Measurements from ENCODE around the gene MXRA7. TPM values are rescaled to one million over a fixed set of nuclear protein-coding genes. Genes with fewer than 3 reads are reported as not detected.

MXRA7 gene
- total and polyA plus RNA-seq, 4 donors = 136 to 173 (median 161) TPM

- Histone ChIP-seq H3K4me3 (ENCODE audit: low read depth, low read length) (peak overlapping the region; percentile 87), H3K27ac (ENCODE audit: low read depth, low read length) (peak overlapping the region; percentile 90), H3K4me1 (ENCODE audit: control insufficient read depth, insufficient read depth, low read length) (peaks cover 12% of the 10 kb centered on the region), H3K9me3 (ENCODE audit: control insufficient read depth, insufficient read depth, low read length) (no peaks in the 10 kb centered on the region), H3K36me3 (ENCODE audit: control insufficient read depth, insufficient read depth, low read length) (peaks cover 5% of the 10 kb centered on the region), H3K27me3 (ENCODE audit: control insufficient read depth, insufficient read depth, low read length) (no peaks in the 10 kb centered on the region)
- no peak for DNase-seq (ENCODE audit: low read depth in 4 of 6, low spot score in 6 of 6)
- 0% methylated on average over 13 of the region's 19 CpGs for WGBS (ENCODE audit: insufficient coverage)
Observed at GRCh38 chr17:76671912-76672262, 38.9 kb downstream of the MXRA7 start.

DNA sequence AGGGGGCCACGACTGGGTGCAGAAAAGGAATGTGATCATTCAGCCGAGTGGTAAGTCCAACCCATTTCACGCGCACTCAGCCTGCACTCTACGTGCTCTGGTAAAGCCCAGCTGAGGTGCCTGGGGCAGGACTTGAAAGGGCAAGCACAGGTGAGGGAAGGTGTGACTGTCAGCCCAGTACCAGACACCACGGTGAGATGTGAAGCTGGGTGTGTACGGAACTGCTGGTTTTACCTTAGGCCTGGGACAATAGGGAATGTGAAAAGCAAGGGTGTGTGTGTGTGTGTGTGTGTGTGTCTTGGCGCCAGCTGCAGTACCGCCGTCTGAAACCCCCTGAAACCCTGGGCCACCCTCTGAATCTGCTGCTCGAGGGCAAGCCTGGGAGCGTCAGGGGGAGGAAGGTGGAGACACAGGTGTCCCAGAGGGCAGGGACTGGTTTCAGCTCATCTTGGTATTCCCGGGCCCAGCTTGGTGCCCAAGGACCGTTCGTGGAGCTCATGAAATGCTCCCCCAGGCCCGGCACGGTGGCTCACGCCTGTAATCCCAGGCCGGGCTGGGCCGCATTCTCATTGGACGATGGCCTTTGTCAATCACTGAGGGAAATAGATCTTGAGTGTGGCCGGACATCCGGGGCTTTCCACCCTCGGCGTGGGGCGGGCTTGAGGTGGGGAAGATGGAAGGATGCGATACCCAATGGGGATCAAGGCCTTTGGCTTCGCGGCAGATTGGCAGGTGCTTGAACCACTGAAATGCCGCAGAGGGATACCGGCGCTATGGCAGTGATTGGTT lies 39.4 kb downstream of the MXRA7 start:
- Histone ChIP-seq H3K4me1 (ENCODE audit: control insufficient read depth, insufficient read depth, low read length) (peaks cover 12% of the 10 kb centered on the region), H3K36me3 (ENCODE audit: control insufficient read depth, insufficient read depth, low read length) (peaks cover 5% of the 10 kb centered on the region), H3K4me3 (ENCODE audit: low read depth, low read length) (peak overlapping the region; percentile 87), H3K9me3 (ENCODE audit: control insufficient read depth, insufficient read depth, low read length) (no peaks in the 10 kb centered on the region), H3K27me3 (ENCODE audit: control insufficient read depth, insufficient read depth, low read length) (no peaks in the 10 kb centered on the region), H3K27ac (ENCODE audit: low read depth, low read length) (peak overlapping the region; percentile 90)
- DNase-seq (ENCODE audit: low read depth in 4 of 6, low spot score in 6 of 6) = peak; percentile 98 to 100 (median 100)
- 6% methylated on average over 32 of the region's 32 CpGs for WGBS (ENCODE audit: insufficient coverage)

DNA sequence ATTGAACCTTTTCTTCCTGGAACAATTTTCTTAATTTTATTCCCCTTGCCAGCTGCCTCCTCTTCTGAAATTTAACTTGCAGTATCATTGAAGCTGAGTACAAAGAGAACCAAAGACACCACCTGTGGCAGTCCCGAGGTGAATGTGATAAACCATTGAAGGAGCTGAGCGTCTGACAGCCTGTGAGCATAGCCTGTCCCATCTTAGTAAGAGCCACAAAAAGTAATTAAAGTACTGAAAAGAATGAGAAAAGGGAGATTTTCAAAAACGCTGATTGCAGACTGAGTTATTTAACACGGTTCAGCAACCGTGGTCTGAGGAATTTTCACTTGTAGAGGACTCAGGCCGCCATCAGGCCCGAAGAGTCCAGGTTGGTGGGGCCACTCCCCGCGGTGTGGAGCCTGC lies 40.0 kb downstream of the MXRA7 start:
- DNase-seq (ENCODE audit: low read depth in 4 of 6, low spot score in 6 of 6) = no peak
- Histone ChIP-seq H3K27ac (ENCODE audit: low read depth, low read length) (peak overlapping the region; percentile 81), H3K36me3 (ENCODE audit: control insufficient read depth, insufficient read depth, low read length) (peaks cover 5% of the 10 kb centered on the region), H3K9me3 (ENCODE audit: control insufficient read depth, insufficient read depth, low read length) (no peaks in the 10 kb centered on the region), H3K4me3 (ENCODE audit: low read depth, low read length) (no peak overlapping the region), H3K27me3 (ENCODE audit: control insufficient read depth, insufficient read depth, low read length) (no peaks in the 10 kb centered on the region), H3K4me1 (ENCODE audit: control insufficient read depth, insufficient read depth, low read length) (peaks cover 12% of the 10 kb centered on the region)
- 38% methylated on average over 9 of the region's 9 CpGs for WGBS (ENCODE audit: insufficient coverage)

GRCh38 chr17:76670020-76670717 lies 40.6 kb downstream of the MXRA7 start:
- H3K27me3 ChIP-seq (ENCODE audit: control insufficient read depth, insufficient read depth, low read length) = no peaks in the 10 kb centered on the region
- DNase-seq (ENCODE audit: low read depth in 4 of 6, low spot score in 6 of 6) = no peak
- H3K36me3 ChIP-seq (ENCODE audit: control insufficient read depth, insufficient read depth, low read length) = peaks cover 5% of the 10 kb centered on the region
- 93% methylated on average over 7 of the region's 9 CpGs for WGBS (ENCODE audit: insufficient coverage)
- H3K27ac ChIP-seq (ENCODE audit: low read depth, low read length) = peak overlapping the region; percentile 81
- no peaks in the 10 kb centered on the region for H3K9me3 ChIP-seq (ENCODE audit: control insufficient read depth, insufficient read depth, low read length)
- peaks cover 12% of the 10 kb centered on the region for H3K4me1 ChIP-seq (ENCODE audit: control insufficient read depth, insufficient read depth, low read length)
- no peak overlapping the region for H3K4me3 ChIP-seq (ENCODE audit: low read depth, low read length)

DNA sequence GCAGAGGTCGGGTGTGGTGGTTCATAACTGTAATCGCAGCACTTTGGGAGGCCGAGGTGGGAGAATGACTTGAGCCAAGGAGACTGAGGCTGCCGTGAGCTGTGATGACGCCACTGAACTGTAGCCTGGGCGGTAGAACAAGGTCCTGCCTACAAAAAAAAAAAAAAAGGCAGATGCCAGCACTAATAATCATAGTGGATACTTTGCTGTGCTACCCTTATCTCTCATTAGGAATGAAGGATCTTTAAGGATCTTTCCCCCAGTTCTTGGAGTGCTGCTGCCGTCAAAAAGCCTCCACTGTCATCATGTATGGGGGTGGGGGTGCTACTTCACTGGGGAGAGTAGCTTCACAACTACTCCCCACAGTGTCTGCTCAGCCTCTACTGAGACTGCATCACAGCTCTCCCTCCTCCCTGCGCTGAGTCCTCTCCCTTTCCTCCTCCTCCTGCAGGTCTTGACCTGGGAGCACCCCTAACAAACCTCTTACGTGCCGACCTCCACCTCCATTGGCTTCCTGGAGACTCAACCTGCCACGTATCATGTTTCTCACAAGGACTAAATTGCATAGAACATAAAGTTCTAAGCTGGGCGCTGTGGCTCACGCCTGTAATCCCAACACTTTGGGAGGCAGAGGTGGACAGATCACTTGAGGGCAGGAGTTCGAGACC lies 42.8 kb downstream of the MXRA7 start:
- Histone ChIP-seq H3K9me3 (ENCODE audit: control insufficient read depth, insufficient read depth, low read length) (no peaks in the 10 kb centered on the region), H3K27ac (ENCODE audit: low read depth, low read length) (no peak overlapping the region), H3K4me3 (ENCODE audit: low read depth, low read length) (no peak overlapping the region), H3K27me3 (ENCODE audit: control insufficient read depth, insufficient read depth, low read length) (no peaks in the 10 kb centered on the region), H3K36me3 (ENCODE audit: control insufficient read depth, insufficient read depth, low read length) (no peaks in the 10 kb centered on the region), H3K4me1 (ENCODE audit: control insufficient read depth, insufficient read depth, low read length) (peaks cover 9% of the 10 kb centered on the region)
- WGBS (ENCODE audit: insufficient coverage) = 89% methylated on average over 9 of the region's 14 CpGs
- no peak for DNase-seq (ENCODE audit: low read depth in 4 of 6, low spot score in 6 of 6)

DNA sequence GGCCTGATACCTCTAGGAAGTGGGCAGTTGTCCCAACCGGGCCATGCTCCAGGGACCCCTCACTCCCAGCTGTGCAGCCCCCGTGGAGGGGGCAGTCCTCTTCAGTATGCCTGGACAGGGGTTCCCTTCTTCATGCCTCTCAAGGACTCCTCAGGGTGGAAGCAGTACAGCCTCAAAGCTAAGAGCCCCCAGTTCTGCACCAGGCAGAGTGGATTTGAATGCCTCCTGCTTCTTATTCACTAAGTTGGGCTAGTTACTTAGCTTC lies 43.3 kb downstream of the MXRA7 start:
- Histone ChIP-seq H3K36me3 (ENCODE audit: control insufficient read depth, insufficient read depth, low read length) (no peaks in the 10 kb centered on the region), H3K9me3 (ENCODE audit: control insufficient read depth, insufficient read depth, low read length) (no peaks in the 10 kb centered on the region), H3K27ac (ENCODE audit: low read depth, low read length) (no peak overlapping the region), H3K27me3 (ENCODE audit: control insufficient read depth, insufficient read depth, low read length) (no peaks in the 10 kb centered on the region), H3K4me3 (ENCODE audit: low read depth, low read length) (no peak overlapping the region), H3K4me1 (ENCODE audit: control insufficient read depth, insufficient read depth, low read length) (peaks cover 9% of the 10 kb centered on the region)
- DNase-seq (ENCODE audit: low read depth in 4 of 6, low spot score in 6 of 6) = no peak
- WGBS (ENCODE audit: insufficient coverage) = 38% methylated on average over 2 of the region's 2 CpGs

- WGBS (ENCODE audit: insufficient coverage) = 100% methylated on average over 1 of the region's 3 CpGs
- Histone ChIP-seq H3K27me3 (ENCODE audit: control insufficient read depth, insufficient read depth, low read length) (no peaks in the 10 kb centered on the region), H3K9me3 (ENCODE audit: control insufficient read depth, insufficient read depth, low read length) (no peaks in the 10 kb centered on the region), H3K36me3 (ENCODE audit: control insufficient read depth, insufficient read depth, low read length) (no peaks in the 10 kb centered on the region), H3K4me1 (ENCODE audit: control insufficient read depth, insufficient read depth, low read length) (no peaks in the 10 kb centered on the region), H3K4me3 (ENCODE audit: low read depth, low read length) (no peak overlapping the region), H3K27ac (ENCODE audit: low read depth, low read length) (no peak overlapping the region)
- no peak for DNase-seq (ENCODE audit: low read depth in 4 of 6, low spot score in 6 of 6)
Observed at GRCh38 chr17:76660656-76661042, 50.1 kb downstream of the MXRA7 start.

DNA sequence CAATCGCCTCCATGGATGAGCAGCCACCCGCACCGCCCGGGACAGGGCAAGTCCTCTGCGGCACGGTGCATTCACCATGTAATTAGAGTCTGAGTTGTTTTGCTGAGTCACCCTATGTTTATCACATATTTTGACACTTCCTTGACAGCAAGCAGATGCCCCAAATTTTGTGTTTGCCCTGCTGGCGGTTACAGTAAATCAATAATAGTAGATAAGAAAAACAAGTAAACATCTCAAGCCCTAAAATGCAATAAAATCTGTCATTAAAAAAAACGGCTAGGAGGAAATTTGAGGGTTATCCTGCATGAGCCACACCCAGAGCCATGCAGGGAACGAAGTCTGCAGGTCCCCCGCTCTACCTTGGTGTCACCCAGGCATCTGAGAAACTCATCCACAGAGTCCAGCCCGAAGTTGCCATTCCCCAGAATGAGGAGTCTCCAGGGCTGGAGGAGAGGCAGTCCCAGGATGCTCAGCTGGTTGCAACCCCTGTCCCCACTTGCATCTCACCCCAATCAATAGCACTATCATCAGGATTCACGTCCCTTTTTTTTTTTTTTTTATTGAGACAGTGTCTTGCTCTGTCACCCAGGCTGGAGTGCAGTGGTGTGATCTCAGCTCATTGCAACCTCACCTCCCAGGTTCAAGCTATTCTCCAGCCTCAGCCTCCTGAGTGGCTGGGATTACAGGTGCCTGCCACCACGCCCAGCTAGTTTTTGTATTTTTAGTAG lies 50.7 kb downstream of the MXRA7 start:
- no peaks in the 10 kb centered on the region for H3K36me3 ChIP-seq (ENCODE audit: control insufficient read depth, insufficient read depth, low read length)
- DNase-seq (ENCODE audit: low read depth in 4 of 6, low spot score in 6 of 6) = no peak
- H3K4me1 ChIP-seq (ENCODE audit: control insufficient read depth, insufficient read depth, low read length) = no peaks in the 10 kb centered on the region
- 58% methylated on average over 8 of the region's 13 CpGs for WGBS (ENCODE audit: insufficient coverage)
- H3K9me3 ChIP-seq (ENCODE audit: control insufficient read depth, insufficient read depth, low read length) = no peaks in the 10 kb centered on the region
- no peaks in the 10 kb centered on the region for H3K27me3 ChIP-seq (ENCODE audit: control insufficient read depth, insufficient read depth, low read length)
- no peak overlapping the region for H3K27ac ChIP-seq (ENCODE audit: low read depth, low read length)
- H3K4me3 ChIP-seq (ENCODE audit: low read depth, low read length) = no peak overlapping the region

DNA sequence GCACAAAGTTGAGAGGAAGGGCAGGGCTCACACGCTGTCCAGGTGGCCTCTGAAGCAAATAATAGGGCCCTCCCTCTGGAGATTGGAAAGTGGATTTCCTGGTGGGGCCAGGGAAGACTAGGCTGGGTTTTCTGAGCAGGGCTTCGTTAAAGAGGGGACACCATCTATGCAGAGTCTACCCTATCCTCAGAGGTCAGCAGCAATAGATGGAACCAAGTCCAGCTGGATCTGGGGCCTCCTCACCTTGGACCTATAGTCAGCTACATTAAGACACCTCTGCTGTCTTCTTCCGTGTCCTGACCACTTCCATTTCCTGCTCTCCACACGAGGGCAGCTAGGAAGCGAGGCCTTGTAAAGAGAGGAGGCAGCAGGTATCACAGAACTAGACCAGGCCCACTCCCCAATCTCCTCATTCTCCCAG lies 52.5 kb downstream of the MXRA7 start:
- H3K36me3 ChIP-seq (ENCODE audit: control insufficient read depth, insufficient read depth, low read length) = no peaks in the 10 kb centered on the region
- DNase-seq (ENCODE audit: low read depth in 4 of 6, low spot score in 6 of 6) = no peak
- no peak overlapping the region for H3K27ac ChIP-seq (ENCODE audit: low read depth, low read length)
- no peak overlapping the region for H3K4me3 ChIP-seq (ENCODE audit: low read depth, low read length)
- H3K4me1 ChIP-seq (ENCODE audit: control insufficient read depth, insufficient read depth, low read length) = no peaks in the 10 kb centered on the region
- no peaks in the 10 kb centered on the region for H3K27me3 ChIP-seq (ENCODE audit: control insufficient read depth, insufficient read depth, low read length)
- no peaks in the 10 kb centered on the region for H3K9me3 ChIP-seq (ENCODE audit: control insufficient read depth, insufficient read depth, low read length)
- 83% methylated on average over 2 of the region's 5 CpGs for WGBS (ENCODE audit: insufficient coverage)
